Transverse colon (tissue), 4 donors: ENCODE data around the gene SAV1. TPM values are rescaled to one million over a fixed set of nuclear protein-coding genes. Genes with fewer than 3 reads are reported as not detected.

ENCODE experiments used
- DNase-seq: peaks from one replicate; pipeline ENCODE4 v3.0.0-alpha.2; 2019
- H3K27ac ChIP-seq, 4 donors: fragments of 200-600 bp; sonication (generic); 2 replicates each; pipeline ENCODE4 v1.5.1; 2016 to 2018; ENCODE audit warnings: inconsistent platforms in 4 of 4
- H3K27me3 ChIP-seq: fragments of 200-600 bp; sonication (generic); 2 replicates; pipeline ENCODE4 v1.5.1; 2017; ENCODE audit warnings: inconsistent platforms
- H3K36me3 ChIP-seq, 4 donors: fragments of 200-600 bp; sonication (generic); 2 replicates each; pipeline ENCODE4 v1.5.1; 2017 to 2019; ENCODE audit warnings: inconsistent platforms in 4 of 4
- H3K4me1 ChIP-seq, 4 donors: fragments of 200-600 bp; sonication (generic); 2 replicates each; pipeline ENCODE4 v1.5.1; 2017 to 2020; ENCODE audit warnings: inconsistent platforms in 4 of 4
- H3K4me3 ChIP-seq, 4 donors: fragments of 200-600 bp; sonication (generic); 1 replicate in 1 of 4; 2 replicates in 3 of 4; pipeline versions ENCODE4 v1.5.1 to v1.6.1; 2017 to 2019; ENCODE audit warnings: inconsistent platforms in 4 of 4
- H3K9me3 ChIP-seq, 2 donors: fragments of 200-600 bp; sonication (generic); 2 replicates each; pipeline ENCODE4 v1.5.1; 2017 to 2019; ENCODE audit warnings: inconsistent platforms in 2 of 2
- EP300 ChIP-seq: sonication (generic); formaldehyde crosslinking; IDR thresholded peaks from one replicate; pipeline ENCODE4 v1.6.1; 2017; ENCODE audit warnings: antibody characterized with exemption, low read depth
- POLR2A ChIP-seq: fragments of 450-650 bp; IDR thresholded peaks from one replicate; pipeline ENCODE4 v1.6.1; 2016; ENCODE audit warnings: antibody characterized with exemption, mild to moderate bottlenecking, moderate library complexity
- POLR2AphosphoS5 ChIP-seq, 3 donors: sonication (generic); formaldehyde crosslinking; IDR thresholded peaks; one replicate each; pipeline ENCODE4 v1.6.1; 2016; ENCODE audit warnings: antibody characterized with exemption in 3 of 3
- WGBS, 2 donors: methylation state at CpG; one replicate each; pipeline ENCODE4 v1.1.5; 2018; ENCODE audit warnings: low coverage in 1 of 2; 5-methylcytosine and 5-hydroxymethylcytosine counted together
- in situ Hi-C, 4 donors: fragments of 200-750 bp; cut with MboI; loops; one replicate each; pipeline versions ENCODE4 v1.15.0 to v1.15.1; 2017; ENCODE audit warnings: low sequenced_read_pairs in 3 of 4, low pct_ligation_motif_present in 1 of 4, low pct_unique_long_range_greater_than_20kb in 1 of 4
- intact Hi-C: fragments of 100-400 bp; cut with DNase I; formaldehyde crosslinking; loops from one replicate; pipeline ENCODE4 v1.15.1; 2023; ENCODE audit warnings: low total_unique reads
- small RNA-seq, 4 donors: library from RNA; depleted of rRNA; stranded (forward); fragments of <200 nt; gene quantifications; one replicate each; pipeline ENCODE3, GENCODE V24; 2016
- total RNA-seq, 4 donors: library from RNA; depleted of rRNA; stranded (reverse); fragments of >200 nt; gene quantifications; one replicate each; pipeline ENCODE4 v1.1.0, GENCODE V29; 2016
- TF ChIP-seq, protein P1 (sequence below), 5 experiments: fragments of 200-600 bp in 3 of 5; fragments of 450-650 bp in 2 of 5; sonication (generic) in 3 of 5; IDR thresholded peaks; 1 replicate in 2 of 5; 2 replicates in 3 of 5; pipeline ENCODE4 v1.5.1; 2016 to 2017; ENCODE audit warnings: antibody characterized with exemption in 5 of 5, inconsistent platforms in 3 of 5, mild to moderate bottlenecking in 2 of 5, moderate library complexity in 1 of 5

The SAV1 gene
- total RNA-seq, 4 donors from 2014 or later: 14.9 to 81.0 (median 23.2) TPM

DNA sequence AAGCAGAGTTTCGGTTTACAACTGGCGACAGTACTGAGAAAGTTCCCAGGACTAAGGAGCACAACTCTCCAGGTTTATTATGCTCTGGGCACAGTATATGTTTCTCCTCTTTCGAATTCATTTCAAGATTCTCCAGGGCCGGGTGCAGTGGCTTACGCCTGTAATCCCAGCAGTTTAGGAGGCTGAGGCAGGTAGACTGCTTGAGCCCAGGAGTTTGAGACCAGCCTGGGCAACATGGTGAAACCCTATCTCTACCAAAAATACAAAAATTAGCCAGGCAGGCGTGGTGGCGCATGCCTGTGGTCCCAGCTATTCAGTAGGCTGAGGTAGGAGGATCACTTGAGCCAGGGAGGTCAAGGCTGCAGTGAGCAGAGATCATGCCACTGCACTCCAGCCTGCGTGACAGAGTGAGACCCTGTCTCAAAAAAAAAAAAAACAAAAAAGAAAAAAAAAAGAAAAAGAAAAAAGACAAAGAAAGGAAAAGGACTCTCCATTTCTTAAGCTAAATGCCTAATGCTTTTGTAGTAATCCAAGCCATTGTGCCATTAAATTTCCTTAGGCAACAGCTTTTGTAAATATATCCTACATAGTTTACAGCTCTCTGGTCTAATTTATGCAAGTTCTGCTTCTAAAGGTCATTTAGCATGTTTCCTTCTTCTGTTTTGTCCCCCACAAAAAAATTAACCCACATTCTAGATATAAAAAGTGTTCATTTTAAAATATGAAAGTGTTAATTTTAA, 73.4 kb downstream of the SAV1 start:
- 86 to 92% methylated on average over 8 of the region's 8 CpGs for WGBS, 2 donors
- H3K9me3 ChIP-seq: no peaks in the 10 kb centered on the region
- intact Hi-C loops: no loop called here
- in situ Hi-C loops: no loop called here
- no peaks in the 10 kb centered on the region for H3K27me3 ChIP-seq
- H3K36me3 ChIP-seq: no peaks in the 10 kb centered on the region
- DNase-seq: no peak
- H3K4me1 ChIP-seq: peaks cover 0 to under 1% (median 0%) of the 10 kb centered on the region in 4 donors
- H3K4me3 ChIP-seq: no peak overlapping the region
- TF ChIP-seq, protein P1, sequence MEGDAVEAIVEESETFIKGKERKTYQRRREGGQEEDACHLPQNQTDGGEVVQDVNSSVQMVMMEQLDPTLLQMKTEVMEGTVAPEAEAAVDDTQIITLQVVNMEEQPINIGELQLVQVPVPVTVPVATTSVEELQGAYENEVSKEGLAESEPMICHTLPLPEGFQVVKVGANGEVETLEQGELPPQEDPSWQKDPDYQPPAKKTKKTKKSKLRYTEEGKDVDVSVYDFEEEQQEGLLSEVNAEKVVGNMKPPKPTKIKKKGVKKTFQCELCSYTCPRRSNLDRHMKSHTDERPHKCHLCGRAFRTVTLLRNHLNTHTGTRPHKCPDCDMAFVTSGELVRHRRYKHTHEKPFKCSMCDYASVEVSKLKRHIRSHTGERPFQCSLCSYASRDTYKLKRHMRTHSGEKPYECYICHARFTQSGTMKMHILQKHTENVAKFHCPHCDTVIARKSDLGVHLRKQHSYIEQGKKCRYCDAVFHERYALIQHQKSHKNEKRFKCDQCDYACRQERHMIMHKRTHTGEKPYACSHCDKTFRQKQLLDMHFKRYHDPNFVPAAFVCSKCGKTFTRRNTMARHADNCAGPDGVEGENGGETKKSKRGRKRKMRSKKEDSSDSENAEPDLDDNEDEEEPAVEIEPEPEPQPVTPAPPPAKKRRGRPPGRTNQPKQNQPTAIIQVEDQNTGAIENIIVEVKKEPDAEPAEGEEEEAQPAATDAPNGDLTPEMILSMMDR (IDR thresholded peaks at IDR 0.05): no peak
- TF ChIP-seq POLR2A (no peak), POLR2AphosphoS5 (IDR thresholded peaks at IDR 0.05) (no peak), EP300 (no peak)
- H3K27ac ChIP-seq: no peak overlapping the region

DNA sequence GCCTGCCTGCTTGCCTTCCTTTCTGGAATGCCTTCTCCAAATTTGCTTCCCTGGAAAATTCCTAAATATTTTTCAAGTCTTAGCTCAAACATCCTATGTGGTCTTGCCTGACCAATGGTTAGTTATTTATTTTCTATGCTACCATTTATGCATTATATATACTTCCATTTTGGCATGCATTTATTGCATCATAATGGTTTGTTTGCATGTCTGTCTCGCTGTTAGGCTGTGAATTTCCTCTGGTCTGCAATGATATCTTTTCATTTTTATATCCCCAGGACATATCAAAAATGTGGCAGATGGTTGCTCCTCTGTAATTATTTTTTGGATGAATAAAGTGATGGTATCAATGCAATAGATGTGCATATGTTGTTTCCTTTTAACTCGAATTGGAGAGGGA, 77.6 kb downstream of the SAV1 start:
- no peak for TF ChIP-seq POLR2A
- TF ChIP-seq POLR2AphosphoS5 (IDR thresholded peaks at IDR 0.05): no peak
- Histone ChIP-seq H3K9me3 (no peaks in the 10 kb centered on the region), H3K36me3 (no peaks in the 10 kb centered on the region), H3K4me1 (no peaks in the 10 kb centered on the region), H3K27ac (no peak overlapping the region), H3K27me3 (no peaks in the 10 kb centered on the region), H3K4me3 (no peak overlapping the region)
- no peak for DNase-seq
- WGBS, 2 donors: 80 to 85% methylated on average over 2 of the region's 2 CpGs
- intact Hi-C loops (no loop called here), in situ Hi-C loops (no loop called here)

Small RNA genes within 50 kb of the gene (small RNA-seq; reads per million reads assigned to genes)
- gene RN7SL452P: 0 reads per million in 4 donors

Other genes with a start within 250 kb of the SAV1 start
- gene MAP4K5, start 135.7 kb downstream of the SAV1 start, total RNA-seq: 100 to 1,000 TPM in 3 of 4 donors, 10 to 100 TPM in 1; 40.8 to 173 (median 105) TPM
- 10 to 100 TPM in 2 of 4 donors, 1 to 10 TPM in 1, not detected in 1; 1.1 to 14.1 (median 11.4) TPM for gene ATL1, start 108.2 kb downstream of the SAV1 start, total RNA-seq
- gene NIN, start 162.9 kb upstream of the SAV1 start, total RNA-seq: 10 to 100 TPM in 3 of 4 donors, 1 to 10 TPM in 1; 9.4 to 66.3 (median 26.5) TPM
- 1 to 10 TPM in 2 of 4 donors, under 1 TPM in 1, not detected in 1; 0.32 to 7.9 (median 2.5) TPM for gene ABHD12B, start 203.7 kb upstream of the SAV1 start, total RNA-seq